NCI-H2081 (cell line): ENCODE measurements around the gene MKNK1.
A peak's percentile ranks its signal among the peaks of the same experiment; 100 is the strongest.

ENCODE experiments used
- DNase-seq, 2 experiments: peaks; one replicate each; lab custom pipeline; 2025; lab: John Stamatoyannopoulos, UW

MKNK1 gene

GRCh38 chr1:46522184-46522968 is 81.7 kb downstream of the MKNK1 start:
- no peak for DNase-seq

- no peak for DNase-seq
Measured at GRCh38 chr1:46521414-46521813, 82.7 kb downstream of the MKNK1 start.

- no peak for DNase-seq
Measured at GRCh38 chr1:46520063-46520911, 83.8 kb downstream of the MKNK1 start.

DNA sequence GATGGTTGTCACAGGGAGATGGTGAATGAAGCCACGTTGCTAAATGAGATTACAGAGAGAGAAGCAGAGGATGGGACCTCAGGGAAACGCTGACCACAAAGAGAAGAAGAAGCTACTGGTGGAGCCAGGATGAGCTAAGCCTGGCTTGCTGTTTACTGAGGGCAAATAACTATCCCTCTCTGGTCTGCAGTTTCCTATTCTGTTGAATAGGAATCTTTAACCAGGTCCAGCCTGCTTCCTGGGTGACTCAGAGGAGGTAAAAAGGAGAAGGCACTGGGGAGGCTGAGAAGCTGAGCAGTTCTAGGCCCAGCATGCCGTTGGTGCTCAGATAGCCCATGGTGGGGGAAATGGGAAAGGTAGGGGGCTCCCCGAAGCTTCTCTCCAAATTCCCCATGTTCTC is 84.9 kb downstream of the MKNK1 start:
- DNase-seq, result no peak

DNA sequence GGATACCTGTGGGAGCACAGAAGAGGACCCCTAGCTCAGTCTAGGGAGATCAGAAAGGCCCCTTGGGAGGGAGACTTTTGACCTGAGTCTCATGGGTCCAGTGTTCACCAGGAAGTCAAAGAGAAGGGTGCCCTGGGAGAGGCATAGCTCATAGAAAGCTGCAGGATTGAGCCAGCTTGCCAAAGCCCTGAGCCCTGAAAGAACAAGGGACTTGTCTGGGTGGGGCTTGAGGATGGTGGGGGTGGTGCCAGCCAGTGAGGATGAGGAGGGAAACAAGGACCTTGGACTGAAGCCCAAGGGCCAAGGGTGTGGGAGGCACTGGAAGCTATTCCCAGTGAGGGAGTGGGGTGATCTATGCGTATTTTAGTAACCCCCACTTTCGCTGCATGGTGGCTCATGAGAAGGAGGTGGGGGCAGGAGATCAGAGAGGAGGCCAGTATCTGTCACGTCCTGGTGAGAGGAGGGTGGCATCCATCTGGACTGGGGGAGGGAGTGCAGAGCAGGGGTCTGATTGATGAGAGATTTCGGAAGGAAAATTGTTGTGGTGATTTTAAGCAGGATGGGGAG is 86.1 kb downstream of the MKNK1 start:
- DNase-seq, result no peak

- peak; percentile 84 to 86 for DNase-seq
Measured at GRCh38 chr1:46517010-46517600, 87.0 kb downstream of the MKNK1 start.

GRCh38 chr1:46516200-46516950 is 87.7 kb downstream of the MKNK1 start:
- DNase-seq, result no peak

DNA sequence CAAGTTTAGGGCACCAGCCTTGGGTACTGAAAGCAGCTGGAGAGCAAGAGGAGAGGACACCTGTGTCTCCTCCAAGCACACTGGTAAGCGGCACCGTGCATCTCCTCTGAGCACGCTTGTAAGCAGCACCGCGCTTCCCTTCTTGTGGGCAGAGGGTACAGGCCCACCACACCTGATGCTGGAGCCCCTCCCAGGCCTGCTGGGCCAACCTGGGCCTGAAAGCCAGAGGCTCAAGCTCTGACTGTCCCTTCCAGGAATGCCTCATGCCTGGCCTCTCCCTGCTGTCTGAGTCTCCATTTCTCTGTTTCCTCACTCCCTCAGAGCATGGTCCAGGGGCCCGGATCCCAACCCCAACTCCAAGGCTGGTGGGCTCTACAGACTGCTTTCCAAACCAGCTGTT is 88.5 kb downstream of the MKNK1 start:
- DNase-seq, result no peak

DNA sequence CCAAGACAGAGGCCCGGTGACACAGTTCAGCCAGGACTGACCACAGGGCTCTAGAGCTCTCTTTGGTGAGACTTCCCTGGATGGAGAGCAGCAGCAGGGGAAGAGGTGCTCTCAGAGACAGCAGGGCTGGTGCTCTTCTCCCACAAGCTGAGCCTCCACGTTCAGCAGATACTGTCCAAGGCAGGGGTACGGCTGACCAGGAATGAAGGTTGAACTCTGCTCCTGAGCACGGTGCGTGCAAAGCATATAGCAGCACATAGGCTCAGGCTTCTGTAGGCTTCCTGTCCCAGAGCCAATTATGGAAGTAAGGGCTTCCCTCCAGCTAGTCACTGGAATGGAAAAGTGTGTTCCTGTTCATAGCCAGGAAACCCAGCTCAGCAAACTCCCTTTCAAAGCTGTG is 90.5 kb downstream of the MKNK1 start:
- DNase-seq, result no peak

DNA sequence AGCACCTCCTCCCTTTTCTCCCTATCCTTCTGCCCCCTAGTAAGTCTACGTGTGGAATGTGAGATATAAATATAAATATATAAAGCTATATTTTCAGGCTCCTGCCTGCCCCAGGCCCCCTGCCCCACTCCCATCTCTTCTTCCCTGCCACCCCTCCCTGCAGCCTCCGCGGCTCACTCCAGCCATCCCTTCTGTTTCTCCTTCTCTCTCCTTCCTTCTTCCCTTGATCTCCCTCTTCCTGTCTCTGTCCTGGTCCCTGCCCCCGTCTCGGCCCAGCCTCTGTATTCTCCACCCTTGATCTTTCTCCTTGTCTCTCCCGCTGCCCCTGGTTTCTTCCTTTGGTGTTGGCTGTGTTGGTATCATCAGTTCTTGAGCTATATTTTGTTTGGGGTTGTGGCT is 91.3 kb downstream of the MKNK1 start:
- DNase-seq, result no peak

DNA sequence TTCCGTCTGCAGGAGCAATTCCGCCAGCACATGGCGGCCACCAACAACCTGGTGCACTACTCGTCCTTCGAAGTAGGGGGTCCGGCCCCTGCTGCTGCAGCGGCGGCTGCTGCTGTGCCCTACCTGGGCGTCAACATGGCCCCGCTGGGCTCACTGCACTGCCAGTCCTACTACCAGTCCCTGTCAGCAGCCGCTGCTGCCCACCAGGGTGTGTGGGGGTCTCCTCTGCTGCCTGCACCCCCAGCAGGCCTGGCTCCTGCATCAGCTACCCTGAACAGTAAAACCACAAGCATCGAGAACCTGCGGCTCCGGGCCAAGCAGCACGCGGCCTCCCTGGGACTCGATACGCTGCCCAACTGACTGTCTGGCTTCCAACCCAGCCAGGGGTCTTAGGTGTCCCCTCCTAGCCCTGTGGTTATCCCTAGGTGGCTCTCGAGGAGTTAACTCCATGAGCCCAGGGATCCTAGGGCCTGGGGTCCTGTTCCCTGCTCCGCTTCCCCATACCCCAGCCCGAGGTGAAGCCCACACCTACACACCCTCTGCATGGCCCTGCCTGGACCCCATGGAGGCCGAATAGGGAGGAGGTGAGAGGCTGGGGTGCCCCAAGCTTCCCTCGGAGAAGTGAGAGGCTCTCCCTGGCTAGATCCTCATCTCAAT is 91.8 kb downstream of the MKNK1 start:
- no peak for DNase-seq

DNA sequence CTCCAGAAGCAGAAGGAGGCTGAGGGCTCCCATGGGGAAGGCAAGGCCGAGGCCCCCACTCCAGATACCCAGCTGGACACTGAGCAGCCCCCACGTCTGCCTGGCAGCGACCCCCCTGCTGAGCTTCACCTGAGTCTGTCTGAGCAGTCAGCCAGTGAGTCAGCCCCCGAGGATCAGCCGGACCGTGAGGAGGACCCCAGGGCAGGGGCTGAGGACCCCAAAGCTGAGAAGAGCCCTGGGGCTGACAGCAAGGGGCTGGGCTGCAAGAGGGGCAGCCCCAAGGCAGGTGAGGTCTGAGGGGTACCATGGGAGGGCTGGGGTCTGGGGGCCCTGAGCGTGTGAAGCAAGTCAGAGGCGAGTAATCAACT is 93.1 kb downstream of the MKNK1 start:
- no peak for DNase-seq

- DNase-seq, result no peak
Measured at GRCh38 chr1:46510341-46510997, 93.6 kb downstream of the MKNK1 start.

DNA sequence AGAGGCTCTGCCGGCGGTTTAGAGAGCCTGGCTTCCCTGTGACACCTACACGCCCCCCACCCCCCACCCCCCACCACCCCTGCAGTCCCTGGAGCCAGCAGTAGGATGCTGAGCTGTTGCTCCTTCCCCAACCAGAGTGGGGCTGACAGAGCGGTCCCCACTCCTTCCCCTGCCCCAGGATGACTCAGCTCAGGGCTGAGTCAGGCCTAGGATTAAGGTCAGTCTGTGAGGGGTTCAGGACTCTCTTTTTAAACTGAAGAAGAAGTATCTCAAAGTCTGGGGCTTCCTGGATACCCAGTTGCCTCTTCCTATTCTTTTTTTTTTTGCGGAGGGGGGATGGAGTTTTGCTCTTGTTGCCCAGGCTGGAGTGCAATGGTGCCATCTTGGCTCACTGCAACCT is 95.3 kb downstream of the MKNK1 start:
- DNase-seq, result no peak
